Osteocyte (in vitro differentiated cells): ENCODE data around the gene S100Z. TPM values are rescaled to one million over a fixed set of nuclear protein-coding genes. Genes with fewer than 3 reads are reported as not detected.
"Not testable (repeated sequence)": the region's sequence is repeated elsewhere in the genome, so short reads cannot be mapped to it uniquely, and the experiment has no call there.

ENCODE experiments used
- DNase-seq: peaks from one replicate; pipeline ENCODE4 v3.0.0; 2021; ENCODE audit warnings: mixed read lengths; ENCODE audit not compliant: unreplicated experiment; ENCODE audit errors: extremely low spot score
- H3K27ac Mint-ChIP-seq: one replicate; pipeline ENCODE4 v1.8.0; 2021; ENCODE audit warnings: mild to moderate bottlenecking, mixed read lengths; ENCODE audit not compliant: unreplicated experiment
- H3K27me3 Mint-ChIP-seq: one replicate; pipeline ENCODE4 v1.8.0; 2021; ENCODE audit warnings: mixed read lengths; ENCODE audit not compliant: unreplicated experiment
- H3K36me3 Mint-ChIP-seq: one replicate; pipeline ENCODE4 v1.8.0; 2021; ENCODE audit warnings: mixed read lengths; ENCODE audit not compliant: unreplicated experiment
- H3K4me1 Mint-ChIP-seq: one replicate; pipeline ENCODE4 v1.8.0; 2021; ENCODE audit warnings: mixed read lengths; ENCODE audit not compliant: unreplicated experiment
- H3K4me3 Mint-ChIP-seq: one replicate; pipeline ENCODE4 v1.8.0; 2021; ENCODE audit warnings: mild to moderate bottlenecking, moderate library complexity, mixed read lengths; ENCODE audit not compliant: unreplicated experiment
- H3K9me3 Mint-ChIP-seq: one replicate; pipeline ENCODE4 v1.8.0; 2021; ENCODE audit warnings: mixed read lengths; ENCODE audit not compliant: unreplicated experiment
- CTCF ChIP-seq: fragments of 200-600 bp; sonication (generic); IDR thresholded peaks from 2 replicates; pipeline ENCODE4 v1.5.0; 2021; ENCODE audit warnings: antibody characterized with exemption, mild to moderate bottlenecking, moderate library complexity
- total RNA-seq: library from RNA; stranded (reverse); gene quantifications from 2 replicates; pipeline ENCODE4 v1.2.1, GENCODE V29; 2021

S100Z gene
- total RNA-seq, 1 donor from 2014 or later: not detected

- no peaks in the 10 kb centered on the region for H3K36me3 Mint-ChIP-seq
- DNase-seq: no peak
- H3K27ac Mint-ChIP-seq: no peak overlapping the region
- no peak for TF ChIP-seq CTCF
- H3K4me1 Mint-ChIP-seq: no peaks in the 10 kb centered on the region
- H3K4me3 Mint-ChIP-seq: no peak overlapping the region
- peaks cover 38% of the 10 kb centered on the region for H3K27me3 Mint-ChIP-seq
- no peaks in the 10 kb centered on the region for H3K9me3 Mint-ChIP-seq
These were observed 39.0 kb downstream of the S100Z start for GRCh38 chr5:76888733-76889300.

GRCh38 chr5:76893294-76893693, 43.5 kb downstream of the S100Z start:
- H3K36me3 Mint-ChIP-seq: no peaks in the 10 kb centered on the region

GRCh38 chr5:76896196-76896595, 46.4 kb downstream of the S100Z start:
- Mint-ChIP-seq H3K36me3 (no peaks in the 10 kb centered on the region), H3K27me3 (peaks cover 48% of the 10 kb centered on the region), H3K4me3 (no peak overlapping the region), H3K4me1 (no peaks in the 10 kb centered on the region), H3K9me3 (peaks cover 31% of the 10 kb centered on the region), H3K27ac (no peak overlapping the region)
- no peak for DNase-seq
- no peak for TF ChIP-seq CTCF

More at GRCh38 chr5:76893294-76893693, 43.5 kb downstream of the S100Z start:
- TF ChIP-seq CTCF: no peak
- no peak for DNase-seq
- H3K4me1 Mint-ChIP-seq: no peaks in the 10 kb centered on the region
- H3K27me3 Mint-ChIP-seq: peaks cover 39% of the 10 kb centered on the region
- peaks cover 15% of the 10 kb centered on the region for H3K9me3 Mint-ChIP-seq
- H3K4me3 Mint-ChIP-seq: no peak overlapping the region
- no peak overlapping the region for H3K27ac Mint-ChIP-seq

GRCh38 chr5:76901522-76901921, 51.7 kb downstream of the S100Z start:
- DNase-seq: no peak
- peaks cover 11% of the 10 kb centered on the region for H3K27me3 Mint-ChIP-seq
- peaks cover 26% of the 10 kb centered on the region for H3K9me3 Mint-ChIP-seq
- H3K4me1 Mint-ChIP-seq: no peaks in the 10 kb centered on the region
- H3K27ac Mint-ChIP-seq: no peak overlapping the region
- TF ChIP-seq CTCF: no peak
- no peaks in the 10 kb centered on the region for H3K36me3 Mint-ChIP-seq
- no peak overlapping the region for H3K4me3 Mint-ChIP-seq

- no peak for TF ChIP-seq CTCF
- Mint-ChIP-seq H3K27me3 (peaks cover 2% of the 10 kb centered on the region), H3K9me3 (no peaks in the 10 kb centered on the region), H3K36me3 (no peaks in the 10 kb centered on the region), H3K27ac (no peak overlapping the region), H3K4me3 (no peak overlapping the region), H3K4me1 (no peaks in the 10 kb centered on the region)
- no peak for DNase-seq
These were observed 58.4 kb downstream of the S100Z start for GRCh38 chr5:76908166-76908565.

- not testable (repeated sequence) for H3K27ac Mint-ChIP-seq, H3K36me3 Mint-ChIP-seq, H3K27me3 Mint-ChIP-seq, H3K4me3 Mint-ChIP-seq, H3K9me3 Mint-ChIP-seq, H3K4me1 Mint-ChIP-seq
- DNase-seq: peak; percentile 60
These were observed 60.6 kb downstream of the S100Z start for GRCh38 chr5:76910344-76910933.

GRCh38 chr5:76914671-76915070, 64.9 kb downstream of the S100Z start:
- H3K4me1 Mint-ChIP-seq, H3K27ac Mint-ChIP-seq, H3K36me3 Mint-ChIP-seq, H3K4me3 Mint-ChIP-seq, H3K9me3 Mint-ChIP-seq, DNase-seq, H3K27me3 Mint-ChIP-seq: not testable (repeated sequence)
